Measurements from ENCODE around the gene ODF2.
"Not testable (repeated sequence)": the region's sequence is repeated elsewhere in the genome, so short reads cannot be mapped to it uniquely, and the experiment has no call there.

GRCh38 chr9:128413728-128414127 lies 42.1 kb upstream of the ODF2 start:
- not testable (repeated sequence) for TF ChIP-seq CTCF (conservative IDR thresholded peaks at IDR 0.05 in 1 of 2, IDR thresholded peaks at IDR 0.05 in 1 of 2; ENCODE audit: extremely low read depth in 1 of 2, insufficient read depth in 1 of 2, low read depth in 1 of 2, low read length in 2 of 2); EZH2 (IDR thresholded peaks at IDR 0.05; ENCODE audit: borderline replicate concordance, low read length)

All from mammary epithelial cell (primary cell).